HL-60 (cell line): Measurements from ENCODE around the gene MCF2L2.
A peak's percentile ranks its signal among the peaks of the same experiment; 100 is the strongest.

Source experiments
- DNase-seq, 2 experiments: peaks; one replicate each; pipeline ENCODE4 v3.0.0-alpha.2; 2010 to 2020; ENCODE audit warnings: low read depth in 1 of 2, low spot score in 1 of 2
- H3K27ac ChIP-seq: fragments of 250-450 bp; sonication (Bioruptor Pico); replicated peaks from 2 replicates; pipeline ENCODE4 v1.5.1; 2020; ENCODE audit warnings: mild to moderate bottlenecking, moderate library complexity
- H3K27me3 ChIP-seq: fragments of 250-450 bp; sonication (Bioruptor Pico); 2 replicates; pipeline ENCODE4 v1.5.1; 2021; ENCODE audit warnings: mild to moderate bottlenecking, moderate library complexity; ENCODE audit not compliant: insufficient read depth, poor library complexity, severe bottlenecking
- H3K4me3 ChIP-seq: replicated peaks from 2 replicates; pipeline ENCODE4 v1.5.1; 2011; ENCODE audit warnings: mild to moderate bottlenecking, control low read depth, low read length; ENCODE audit not compliant: insufficient read depth
- GABPA ChIP-seq: IDR thresholded peaks from 2 replicates; pipeline ENCODE4 v1.6.1; 2012; ENCODE audit warnings: low read depth
- POLR2AphosphoS5 ChIP-seq: IDR thresholded peaks from 2 replicates; pipeline ENCODE4 v1.6.1; 2012; ENCODE audit warnings: low read depth
- SPI1 ChIP-seq: IDR thresholded peaks from 2 replicates; pipeline ENCODE4 v1.6.1; 2012; ENCODE audit warnings: low read depth, mild to moderate bottlenecking, borderline replicate concordance
- TF ChIP-seq, protein P1 (sequence below): IDR thresholded peaks from 2 replicates; pipeline ENCODE4 v1.6.1; 2012; ENCODE audit warnings: low read depth; ENCODE audit not compliant: insufficient replicate concordance
- TF ChIP-seq, protein P2 (sequence below): IDR thresholded peaks from one replicate; pipeline ENCODE4 v1.5.1; 2011; ENCODE audit warnings: low read length, control low read depth, inconsistent platforms; ENCODE audit not compliant: insufficient read depth

Gene MCF2L2

GRCh38 chr3:183218826-183219225 is 209.6 kb downstream of the MCF2L2 start:
- no peak overlapping the region; the same call in 1 of the 2 replicates for H3K27ac ChIP-seq
- H3K4me3 ChIP-seq: no peak overlapping the region
- TF ChIP-seq, protein P1, sequence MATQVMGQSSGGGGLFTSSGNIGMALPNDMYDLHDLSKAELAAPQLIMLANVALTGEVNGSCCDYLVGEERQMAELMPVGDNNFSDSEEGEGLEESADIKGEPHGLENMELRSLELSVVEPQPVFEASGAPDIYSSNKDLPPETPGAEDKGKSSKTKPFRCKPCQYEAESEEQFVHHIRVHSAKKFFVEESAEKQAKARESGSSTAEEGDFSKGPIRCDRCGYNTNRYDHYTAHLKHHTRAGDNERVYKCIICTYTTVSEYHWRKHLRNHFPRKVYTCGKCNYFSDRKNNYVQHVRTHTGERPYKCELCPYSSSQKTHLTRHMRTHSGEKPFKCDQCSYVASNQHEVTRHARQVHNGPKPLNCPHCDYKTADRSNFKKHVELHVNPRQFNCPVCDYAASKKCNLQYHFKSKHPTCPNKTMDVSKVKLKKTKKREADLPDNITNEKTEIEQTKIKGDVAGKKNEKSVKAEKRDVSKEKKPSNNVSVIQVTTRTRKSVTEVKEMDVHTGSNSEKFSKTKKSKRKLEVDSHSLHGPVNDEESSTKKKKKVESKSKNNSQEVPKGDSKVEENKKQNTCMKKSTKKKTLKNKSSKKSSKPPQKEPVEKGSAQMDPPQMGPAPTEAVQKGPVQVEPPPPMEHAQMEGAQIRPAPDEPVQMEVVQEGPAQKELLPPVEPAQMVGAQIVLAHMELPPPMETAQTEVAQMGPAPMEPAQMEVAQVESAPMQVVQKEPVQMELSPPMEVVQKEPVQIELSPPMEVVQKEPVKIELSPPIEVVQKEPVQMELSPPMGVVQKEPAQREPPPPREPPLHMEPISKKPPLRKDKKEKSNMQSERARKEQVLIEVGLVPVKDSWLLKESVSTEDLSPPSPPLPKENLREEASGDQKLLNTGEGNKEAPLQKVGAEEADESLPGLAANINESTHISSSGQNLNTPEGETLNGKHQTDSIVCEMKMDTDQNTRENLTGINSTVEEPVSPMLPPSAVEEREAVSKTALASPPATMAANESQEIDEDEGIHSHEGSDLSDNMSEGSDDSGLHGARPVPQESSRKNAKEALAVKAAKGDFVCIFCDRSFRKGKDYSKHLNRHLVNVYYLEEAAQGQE: no peak
- TF ChIP-seq POLR2AphosphoS5: no peak
- TF ChIP-seq, protein P2, sequence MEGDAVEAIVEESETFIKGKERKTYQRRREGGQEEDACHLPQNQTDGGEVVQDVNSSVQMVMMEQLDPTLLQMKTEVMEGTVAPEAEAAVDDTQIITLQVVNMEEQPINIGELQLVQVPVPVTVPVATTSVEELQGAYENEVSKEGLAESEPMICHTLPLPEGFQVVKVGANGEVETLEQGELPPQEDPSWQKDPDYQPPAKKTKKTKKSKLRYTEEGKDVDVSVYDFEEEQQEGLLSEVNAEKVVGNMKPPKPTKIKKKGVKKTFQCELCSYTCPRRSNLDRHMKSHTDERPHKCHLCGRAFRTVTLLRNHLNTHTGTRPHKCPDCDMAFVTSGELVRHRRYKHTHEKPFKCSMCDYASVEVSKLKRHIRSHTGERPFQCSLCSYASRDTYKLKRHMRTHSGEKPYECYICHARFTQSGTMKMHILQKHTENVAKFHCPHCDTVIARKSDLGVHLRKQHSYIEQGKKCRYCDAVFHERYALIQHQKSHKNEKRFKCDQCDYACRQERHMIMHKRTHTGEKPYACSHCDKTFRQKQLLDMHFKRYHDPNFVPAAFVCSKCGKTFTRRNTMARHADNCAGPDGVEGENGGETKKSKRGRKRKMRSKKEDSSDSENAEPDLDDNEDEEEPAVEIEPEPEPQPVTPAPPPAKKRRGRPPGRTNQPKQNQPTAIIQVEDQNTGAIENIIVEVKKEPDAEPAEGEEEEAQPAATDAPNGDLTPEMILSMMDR: no peak
- no peak for TF ChIP-seq SPI1
- TF ChIP-seq GABPA: no peak
- H3K27me3 ChIP-seq: no peaks in the 10 kb centered on the region
- DNase-seq: peak; percentile 22 to 56

- DNase-seq: peak in 1 of 2 experiments; percentile 14
- no peak overlapping the region for H3K27ac ChIP-seq
- TF ChIP-seq GABPA (no peak), POLR2AphosphoS5 (no peak), SPI1 (no peak)
- TF ChIP-seq, protein P1: no peak
- TF ChIP-seq, protein P2: no peak
These were observed 210.7 kb downstream of the MCF2L2 start for GRCh38 chr3:183217548-183218332.

DNA sequence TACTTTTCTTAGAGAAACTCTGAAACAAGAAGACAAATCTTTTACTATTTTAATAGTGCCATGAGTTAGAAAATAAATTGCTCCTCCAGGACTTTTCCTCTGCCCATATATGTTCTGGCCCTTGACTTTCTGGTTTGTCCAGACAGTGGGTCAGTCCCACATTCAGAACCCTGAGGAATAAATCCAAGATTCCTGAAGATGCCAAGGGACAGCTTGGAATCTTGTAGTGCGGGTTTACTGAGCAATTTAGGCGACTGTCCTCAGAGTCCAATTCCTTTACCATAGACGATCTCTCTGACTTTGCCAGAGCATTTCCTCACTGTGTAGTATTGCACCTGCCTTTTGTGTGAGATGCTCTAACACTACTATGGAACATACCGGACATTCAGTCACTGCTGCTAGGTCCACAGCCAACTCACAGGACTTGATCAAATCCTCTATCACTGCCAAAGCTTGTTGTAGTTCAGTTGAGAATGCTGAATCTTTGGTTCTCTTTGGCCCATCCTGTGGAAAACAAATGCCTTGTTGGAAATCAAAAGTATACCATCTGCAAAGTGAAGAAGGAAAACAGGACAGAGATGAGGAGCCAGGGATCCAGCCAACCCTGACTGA is 212.7 kb downstream of the MCF2L2 start:
- H3K27me3 ChIP-seq: no peaks in the 10 kb centered on the region
- H3K4me3 ChIP-seq: no peak overlapping the region
- no peak overlapping the region for H3K27ac ChIP-seq
- TF ChIP-seq, protein P1: no peak
- TF ChIP-seq, protein P2: no peak
- TF ChIP-seq SPI1 (no peak), GABPA (no peak), POLR2AphosphoS5 (no peak)
- no peak for DNase-seq

More at GRCh38 chr3:183217548-183218332, 210.7 kb downstream of the MCF2L2 start:
- H3K27me3 ChIP-seq: no peaks in the 10 kb centered on the region
- no peak overlapping the region for H3K4me3 ChIP-seq
